Activated T-helper 17 cell treated with anti-CD3 and anti-CD28 coated beads, Interleukin-2, amount 50 U/mL, for 72 hours (primary cell): ENCODE results near the gene ATP2A3. TPM values are rescaled to one million over a fixed set of nuclear protein-coding genes. Genes with fewer than 3 reads are reported as not detected.
A peak's percentile ranks its signal among the peaks of the same experiment; 100 is the strongest.

Source experiments
- ATAC-seq: fragments of 150-1000 bp; cut with Tn5 transposase; replicated peaks from 2 replicates; pipeline ENCODE4 v1.10.0; 2021; ENCODE audit warnings: mild to moderate bottlenecking, moderate library complexity
- H3K27ac Mint-ChIP-seq: one replicate; pipeline ENCODE4 v1.8.0; 2022; ENCODE audit warnings: mixed read lengths
- H3K27me3 Mint-ChIP-seq: one replicate; pipeline ENCODE4 v1.8.0; 2022; ENCODE audit warnings: mixed read lengths
- H3K36me3 Mint-ChIP-seq: one replicate; pipeline ENCODE4 v1.8.0; 2022; ENCODE audit warnings: low read depth, mild to moderate bottlenecking, mixed read lengths
- H3K4me1 Mint-ChIP-seq: one replicate; pipeline ENCODE4 v1.8.0; 2022; ENCODE audit warnings: mixed read lengths
- H3K4me3 Mint-ChIP-seq: one replicate; pipeline ENCODE4 v1.8.0; 2022; ENCODE audit warnings: mild to moderate bottlenecking, mixed read lengths
- H3K9me3 Mint-ChIP-seq: one replicate; pipeline ENCODE4 v1.8.0; 2022; ENCODE audit warnings: mixed read lengths
- total RNA-seq, 2 donors: library from RNA; stranded (reverse); gene quantifications; one replicate each; pipeline ENCODE4 v1.2.3, GENCODE V29; 2022

The ATP2A3 gene
- total RNA-seq, 2 donors from 2014 or later, result 81.5 to 153 TPM

DNA sequence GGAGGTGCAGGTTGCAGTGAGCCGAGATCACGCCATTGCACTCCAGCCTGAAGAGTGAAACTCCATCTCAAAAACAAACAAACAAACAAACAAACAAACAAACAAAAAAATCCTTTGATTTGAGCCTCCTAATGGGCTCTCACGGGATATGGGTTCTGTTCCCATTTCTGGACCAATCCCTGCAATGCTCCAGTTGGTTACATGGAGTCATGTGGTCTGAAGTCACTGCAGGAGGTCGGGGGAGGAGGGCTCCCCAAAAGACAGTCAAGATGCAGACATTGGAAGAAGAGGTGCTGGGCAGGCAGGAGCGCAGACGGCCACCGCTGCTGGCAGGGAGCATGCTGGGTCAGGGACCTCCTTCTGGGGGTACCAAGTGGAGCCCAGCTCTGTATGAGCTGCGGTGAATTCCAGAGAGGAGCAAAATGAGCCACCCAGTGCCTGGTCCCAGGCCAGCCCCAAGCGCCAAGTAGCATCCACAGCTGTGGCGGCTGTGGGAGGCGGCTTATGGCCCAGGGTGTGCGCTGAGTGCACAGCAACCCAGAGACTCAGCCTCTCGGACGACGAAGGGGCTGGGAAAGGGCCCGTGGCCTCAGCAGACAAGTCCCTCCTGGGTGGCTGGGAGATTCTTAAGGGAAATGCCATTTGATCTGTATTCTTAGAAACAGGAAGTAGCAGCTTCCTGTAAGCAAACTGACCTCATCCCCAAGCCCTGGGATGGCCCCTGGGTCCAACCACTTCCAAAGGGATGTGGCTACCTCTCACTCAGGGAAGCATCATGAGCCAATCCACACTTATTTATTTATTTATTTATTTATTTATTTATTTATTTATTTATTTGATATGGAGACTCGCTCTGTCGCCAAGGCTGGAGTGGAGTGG is 19.6 kb upstream of the ATP2A3 start:
- no peaks in the 10 kb centered on the region for H3K36me3 Mint-ChIP-seq
- no peak overlapping the region for H3K4me3 Mint-ChIP-seq
- no peak overlapping the region for H3K27ac Mint-ChIP-seq
- H3K9me3 Mint-ChIP-seq, result no peaks in the 10 kb centered on the region
- H3K27me3 Mint-ChIP-seq, result no peaks in the 10 kb centered on the region
- ATAC-seq, result no peak
- H3K4me1 Mint-ChIP-seq, result no peaks in the 10 kb centered on the region

GRCh38 chr17:3982541-3983017 is 18.3 kb upstream of the ATP2A3 start:
- Mint-ChIP-seq H3K4me1 (no peaks in the 10 kb centered on the region), H3K27ac (no peak overlapping the region)

DNA sequence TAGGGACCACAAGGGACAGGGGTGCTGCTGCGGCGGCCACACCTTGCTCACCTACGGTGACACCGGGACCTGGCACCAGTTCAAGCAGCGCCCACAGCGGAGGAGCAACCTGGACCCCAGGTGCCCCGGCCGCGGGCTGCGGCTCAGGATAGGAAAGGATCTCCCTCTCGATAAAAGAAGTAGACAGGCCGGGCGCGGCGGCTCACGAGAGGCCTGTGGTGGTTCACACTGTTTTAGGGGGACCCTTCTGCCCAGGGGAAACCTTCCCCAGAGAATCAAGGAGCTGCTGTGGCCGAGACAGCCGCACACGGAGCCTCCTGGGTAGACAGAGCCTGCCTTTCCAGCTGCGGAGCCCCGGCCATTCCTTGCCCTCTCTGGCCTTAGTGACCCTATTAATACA is 17.9 kb upstream of the ATP2A3 start:
- Mint-ChIP-seq H3K27me3 (no peaks in the 10 kb centered on the region), H3K4me1 (no peaks in the 10 kb centered on the region), H3K27ac (no peak overlapping the region), H3K4me3 (no peak overlapping the region), H3K36me3 (no peaks in the 10 kb centered on the region), H3K9me3 (no peaks in the 10 kb centered on the region)
- no peak for ATAC-seq

More at GRCh38 chr17:3982541-3983017, 18.3 kb upstream of the ATP2A3 start:
- H3K36me3 Mint-ChIP-seq, result no peaks in the 10 kb centered on the region
- no peak overlapping the region for H3K4me3 Mint-ChIP-seq
- ATAC-seq, result no peak
- H3K9me3 Mint-ChIP-seq, result no peaks in the 10 kb centered on the region
- H3K27me3 Mint-ChIP-seq, result no peaks in the 10 kb centered on the region

DNA sequence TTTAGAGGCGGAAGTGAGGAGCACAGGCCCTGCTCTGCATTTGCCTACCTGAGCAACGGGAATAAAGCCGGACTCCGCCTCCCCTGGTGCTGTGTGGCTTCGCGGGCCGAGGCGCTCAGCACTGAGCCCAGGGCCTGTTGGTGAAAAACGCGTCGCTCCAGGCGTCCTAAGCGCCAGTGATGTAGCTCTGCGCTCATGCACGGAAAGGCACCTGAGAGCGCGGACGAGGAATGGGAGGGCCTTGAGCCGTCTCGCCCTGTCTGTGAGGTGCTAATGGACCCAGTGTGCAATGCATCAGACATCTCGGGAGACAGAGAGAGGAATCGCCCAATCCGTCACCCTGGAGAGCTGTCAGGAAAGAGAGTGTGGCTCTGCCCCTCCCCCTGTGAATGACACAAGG is 17.2 kb upstream of the ATP2A3 start:
- Mint-ChIP-seq H3K9me3 (no peaks in the 10 kb centered on the region), H3K36me3 (no peaks in the 10 kb centered on the region), H3K27me3 (no peaks in the 10 kb centered on the region), H3K4me1 (no peaks in the 10 kb centered on the region), H3K4me3 (no peak overlapping the region), H3K27ac (no peak overlapping the region)
- ATAC-seq, result no peak

- H3K27ac Mint-ChIP-seq, result no peak overlapping the region
- no peaks in the 10 kb centered on the region for H3K4me1 Mint-ChIP-seq
- no peak overlapping the region for H3K4me3 Mint-ChIP-seq
- no peaks in the 10 kb centered on the region for H3K9me3 Mint-ChIP-seq
- H3K27me3 Mint-ChIP-seq, result no peaks in the 10 kb centered on the region
- ATAC-seq, result no peak
- H3K36me3 Mint-ChIP-seq, result no peaks in the 10 kb centered on the region
Measured at GRCh38 chr17:3980381-3981014, 16.3 kb upstream of the ATP2A3 start.

DNA sequence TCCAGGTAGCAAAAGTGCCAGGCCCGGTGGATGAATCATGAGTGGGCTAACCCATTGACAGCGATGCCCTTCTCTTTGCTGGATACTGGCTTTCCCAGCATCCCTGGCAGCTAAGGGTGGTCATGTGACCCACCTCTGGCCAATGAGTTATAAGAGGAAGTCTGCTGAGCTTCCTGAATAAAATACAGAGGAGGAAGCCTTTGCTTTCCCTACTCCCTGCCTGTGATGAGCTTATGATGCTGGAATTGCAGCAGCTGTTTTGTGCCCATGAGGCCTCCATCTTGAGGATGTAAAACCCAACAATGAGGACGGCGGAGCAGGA is 15.0 kb upstream of the ATP2A3 start:
- Mint-ChIP-seq H3K4me1 (peaks cover 6% of the 10 kb centered on the region), H3K27ac (no peak overlapping the region), H3K4me3 (no peak overlapping the region), H3K27me3 (no peaks in the 10 kb centered on the region), H3K36me3 (no peaks in the 10 kb centered on the region), H3K9me3 (peaks cover 5% of the 10 kb centered on the region)
- no peak for ATAC-seq

DNA sequence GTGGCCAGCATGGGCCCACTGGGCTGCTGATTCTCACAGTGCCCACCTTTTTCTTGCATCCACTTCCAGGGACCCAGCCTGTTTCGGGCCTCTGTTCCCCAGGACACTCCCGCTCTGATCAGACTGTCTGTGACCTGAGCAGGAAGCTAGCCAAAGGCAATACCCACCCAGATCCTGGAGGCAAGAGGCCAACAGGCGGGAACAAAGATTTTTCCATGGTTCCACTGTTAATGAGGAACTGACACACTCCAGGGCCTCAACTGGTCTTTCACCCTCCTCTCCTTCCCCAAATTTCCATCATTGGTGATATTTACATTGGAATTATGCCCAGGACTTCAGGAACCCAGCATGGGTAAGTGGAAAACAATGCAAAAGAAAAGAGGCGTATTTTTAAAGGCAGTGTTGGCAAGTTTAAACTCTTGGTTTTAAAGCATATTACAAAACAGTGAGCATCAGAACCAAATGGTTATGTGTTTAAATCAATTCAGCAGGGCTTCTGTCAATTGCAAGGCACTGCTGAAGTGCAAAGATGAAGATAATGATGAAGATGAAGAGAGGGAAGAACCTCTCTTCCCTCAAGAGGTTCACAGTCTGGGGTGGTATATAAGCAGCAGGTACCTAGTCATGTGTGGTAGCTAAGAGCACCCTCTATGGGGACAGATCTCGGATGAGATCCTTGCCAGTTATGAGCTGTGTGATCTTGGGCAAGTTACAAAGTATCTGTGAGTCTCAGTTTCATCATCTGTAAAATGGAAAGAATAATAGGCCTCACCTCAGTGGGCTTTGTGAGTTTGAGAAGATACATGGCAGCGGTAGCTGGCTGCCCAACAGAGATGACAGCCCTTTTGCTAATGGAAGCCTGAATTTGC is 14.4 kb upstream of the ATP2A3 start:
- Mint-ChIP-seq H3K4me3 (no peak overlapping the region), H3K27me3 (no peaks in the 10 kb centered on the region), H3K36me3 (no peaks in the 10 kb centered on the region), H3K27ac (no peak overlapping the region), H3K9me3 (peaks cover 5% of the 10 kb centered on the region), H3K4me1 (peaks cover 6% of the 10 kb centered on the region)
- no peak for ATAC-seq

- ATAC-seq, result no peak
- no peak overlapping the region for H3K27ac Mint-ChIP-seq
- peaks cover 5% of the 10 kb centered on the region for H3K9me3 Mint-ChIP-seq
- no peaks in the 10 kb centered on the region for H3K27me3 Mint-ChIP-seq
- no peak overlapping the region for H3K4me3 Mint-ChIP-seq
- H3K4me1 Mint-ChIP-seq, result peaks cover 10% of the 10 kb centered on the region
- H3K36me3 Mint-ChIP-seq, result no peaks in the 10 kb centered on the region
Measured at GRCh38 chr17:3977387-3977786, 13.2 kb upstream of the ATP2A3 start.

- H3K4me1 Mint-ChIP-seq, result peaks cover 15% of the 10 kb centered on the region
- peaks cover 5% of the 10 kb centered on the region for H3K9me3 Mint-ChIP-seq
- H3K27me3 Mint-ChIP-seq, result no peaks in the 10 kb centered on the region
- H3K27ac Mint-ChIP-seq, result no peak overlapping the region
- no peak overlapping the region for H3K4me3 Mint-ChIP-seq
- no peaks in the 10 kb centered on the region for H3K36me3 Mint-ChIP-seq
- no peak for ATAC-seq
Measured at GRCh38 chr17:3976675-3977171, 12.5 kb upstream of the ATP2A3 start.

GRCh38 chr17:3974980-3975379 is 10.7 kb upstream of the ATP2A3 start:
- no peak for ATAC-seq
- Mint-ChIP-seq H3K4me1 (peaks cover 15% of the 10 kb centered on the region), H3K27me3 (no peaks in the 10 kb centered on the region), H3K4me3 (no peak overlapping the region), H3K9me3 (peaks cover 5% of the 10 kb centered on the region), H3K27ac (no peak overlapping the region), H3K36me3 (no peaks in the 10 kb centered on the region)

- Mint-ChIP-seq H3K27ac (no peak overlapping the region), H3K9me3 (peaks cover 5% of the 10 kb centered on the region), H3K4me1 (peaks cover 15% of the 10 kb centered on the region), H3K27me3 (no peaks in the 10 kb centered on the region), H3K36me3 (no peaks in the 10 kb centered on the region), H3K4me3 (no peak overlapping the region)
- no peak for ATAC-seq
Measured at GRCh38 chr17:3974138-3974687, 10.0 kb upstream of the ATP2A3 start.

- peaks cover 15% of the 10 kb centered on the region for H3K4me1 Mint-ChIP-seq
- peaks cover 5% of the 10 kb centered on the region for H3K9me3 Mint-ChIP-seq
- ATAC-seq, result no peak
- H3K27me3 Mint-ChIP-seq, result no peaks in the 10 kb centered on the region
- no peak overlapping the region for H3K27ac Mint-ChIP-seq
- H3K4me3 Mint-ChIP-seq, result no peak overlapping the region
- no peaks in the 10 kb centered on the region for H3K36me3 Mint-ChIP-seq
Measured at GRCh38 chr17:3973495-3974137, 9.4 kb upstream of the ATP2A3 start.

DNA sequence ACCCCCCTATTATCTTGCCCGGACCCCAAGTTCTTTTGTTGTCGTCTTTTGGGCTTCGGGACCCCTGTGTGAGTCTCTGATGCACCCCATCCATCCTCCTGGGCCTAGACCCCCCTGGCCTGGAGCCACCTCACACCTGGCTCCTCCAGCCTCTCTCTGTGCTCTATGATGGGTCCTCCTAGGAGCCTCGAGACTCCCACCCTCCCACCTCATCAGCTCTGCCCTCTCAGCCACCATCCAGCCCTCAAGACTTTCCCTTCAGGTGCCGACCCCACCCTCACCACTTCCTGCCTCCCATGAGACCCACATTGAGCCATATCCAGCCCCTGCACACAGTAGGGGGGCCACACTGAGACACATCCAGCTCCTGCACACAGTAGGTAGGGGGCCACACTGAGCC is 8.7 kb upstream of the ATP2A3 start:
- H3K36me3 Mint-ChIP-seq, result no peaks in the 10 kb centered on the region
- H3K27ac Mint-ChIP-seq, result peak overlapping the region; percentile 88
- no peaks in the 10 kb centered on the region for H3K27me3 Mint-ChIP-seq
- peaks cover 15% of the 10 kb centered on the region for H3K4me1 Mint-ChIP-seq
- ATAC-seq, result no peak
- peak overlapping the region; percentile 59 for H3K4me3 Mint-ChIP-seq
- peaks cover 5% of the 10 kb centered on the region for H3K9me3 Mint-ChIP-seq

- Mint-ChIP-seq H3K4me1 (peaks cover 15% of the 10 kb centered on the region), H3K27me3 (no peaks in the 10 kb centered on the region), H3K9me3 (peaks cover 5% of the 10 kb centered on the region), H3K27ac (peak overlapping the region; percentile 88), H3K4me3 (peak overlapping the region; percentile 59), H3K36me3 (no peaks in the 10 kb centered on the region)
- peak; percentile 56 for ATAC-seq
Measured at GRCh38 chr17:3972281-3972731, 8.1 kb upstream of the ATP2A3 start.
